Mesenchymal stem cell (in vitro differentiated cells and primary cell): ENCODE results near the gene TNNT2.
A peak's percentile ranks its signal among the peaks of the same experiment; 100 is the strongest.

Experiments
- DNase-seq: peaks from one replicate; pipeline ENCODE4 v3.0.0-alpha.2; 2013
- H2AFZ ChIP-seq: one replicate; pipeline ENCODE4 v1.6.1; 2013; ENCODE audit warnings: low read depth, mild to moderate bottlenecking, control low read depth, inconsistent platforms, low read length, moderate library complexity
- H2AK5ac ChIP-seq: 2 replicates; pipeline ENCODE4 v1.6.1; 2013; ENCODE audit warnings: low read length, moderate library complexity, mild to moderate bottlenecking, inconsistent platforms; ENCODE audit not compliant: severe bottlenecking
- H2BK120ac ChIP-seq: one replicate; pipeline ENCODE4 v1.6.1; 2013; ENCODE audit warnings: low read depth, mild to moderate bottlenecking, inconsistent platforms, low read length, moderate library complexity
- H2BK12ac ChIP-seq, 2 experiments: one replicate each; pipeline ENCODE4 v1.6.1; 2013; ENCODE audit warnings: inconsistent platforms in 2 of 2, low read length in 2 of 2, mild to moderate bottlenecking in 2 of 2, moderate library complexity in 2 of 2, control low read depth in 1 of 2
- H2BK15ac ChIP-seq: one replicate; pipeline ENCODE4 v1.6.1; 2013; ENCODE audit warnings: mild to moderate bottlenecking, low read depth, inconsistent platforms; ENCODE audit not compliant: poor library complexity, severe bottlenecking
- H2BK5ac ChIP-seq: 2 replicates; pipeline ENCODE4 v1.6.1; 2013; ENCODE audit warnings: low read depth, mild to moderate bottlenecking, low read length, control low read depth, inconsistent platforms; ENCODE audit not compliant: poor library complexity, severe bottlenecking
- H3K14ac ChIP-seq, 2 experiments: one replicate each; pipeline ENCODE4 v1.6.1; 2013; ENCODE audit warnings: inconsistent platforms in 2 of 2, low read length in 2 of 2, control low read depth in 1 of 2, mild to moderate bottlenecking in 1 of 2, moderate library complexity in 1 of 2
- H3K18ac ChIP-seq, 2 experiments: one replicate each; pipeline ENCODE4 v1.6.1; 2013; ENCODE audit warnings: inconsistent platforms in 2 of 2, low read length in 2 of 2, control low read depth in 1 of 2, low read depth in 1 of 2, mild to moderate bottlenecking in 1 of 2
- H3K23ac ChIP-seq, 2 experiments: one replicate each; pipeline ENCODE4 v1.6.1; 2013; ENCODE audit warnings: inconsistent platforms in 2 of 2, low read length in 2 of 2, mild to moderate bottlenecking in 2 of 2, moderate library complexity in 2 of 2, control low read depth in 1 of 2
- H3K27ac ChIP-seq: 2 replicates; pipeline ENCODE4 v1.5.1; 2013; ENCODE audit warnings: mild to moderate bottlenecking, moderate library complexity, low read length, control low read depth, inconsistent platforms; ENCODE audit not compliant: poor library complexity, severe bottlenecking
- H3K27me3 ChIP-seq, 2 experiments: 2 replicates each; pipeline versions ENCODE4 v1.6.1 to v1.7.0; 2013; ENCODE audit warnings: low read length in 2 of 2, mild to moderate bottlenecking in 2 of 2, moderate library complexity in 2 of 2, control low read depth in 1 of 2, inconsistent platforms in 1 of 2; ENCODE audit not compliant: control insufficient read depth in 1 of 2, insufficient read depth in 1 of 2
- H3K36me3 ChIP-seq, 2 experiments: 2 replicates each; pipeline versions ENCODE4 v1.6.1 to v1.7.0; 2013; ENCODE audit warnings: low read length in 2 of 2, control low read depth in 1 of 2, inconsistent platforms in 1 of 2, low read depth in 1 of 2, mild to moderate bottlenecking in 1 of 2; ENCODE audit not compliant: insufficient read depth in 2 of 2, control insufficient read depth in 1 of 2
- H3K4ac ChIP-seq, 2 experiments: one replicate each; pipeline ENCODE4 v1.6.1; 2013; ENCODE audit warnings: inconsistent platforms in 2 of 2, low read length in 2 of 2, mild to moderate bottlenecking in 2 of 2, moderate library complexity in 2 of 2, control low read depth in 1 of 2, low read depth in 1 of 2
- H3K4me1 ChIP-seq: 2 replicates; pipeline ENCODE4 v1.6.1; 2013; ENCODE audit warnings: low read depth, low read length, control low read depth; ENCODE audit not compliant: control insufficient read depth, insufficient read depth
- H3K4me2 ChIP-seq: 2 replicates; pipeline ENCODE4 v1.6.1; 2013; ENCODE audit warnings: low read length, mild to moderate bottlenecking, inconsistent platforms; ENCODE audit not compliant: poor library complexity, severe bottlenecking
- H3K4me3 ChIP-seq, 2 experiments: 2 replicates each; pipeline versions ENCODE4 v1.5.1 to v1.7.0; 2013; ENCODE audit warnings: low read length in 2 of 2, mild to moderate bottlenecking in 2 of 2, control low read depth in 1 of 2, low read depth in 1 of 2; ENCODE audit not compliant: insufficient read depth in 1 of 2
- H3K79me1 ChIP-seq: replicated peaks from 2 replicates; pipeline ENCODE4 v1.6.1; 2013; ENCODE audit warnings: mild to moderate bottlenecking, control low read depth, low read length, inconsistent platforms; ENCODE audit not compliant: poor library complexity, severe bottlenecking
- H3K9ac ChIP-seq: 2 replicates; pipeline ENCODE4 v1.7.0; 2013; ENCODE audit warnings: mild to moderate bottlenecking, low read length, moderate library complexity
- H3K9me3 ChIP-seq: 2 replicates; pipeline ENCODE4 v1.7.0; 2013; ENCODE audit warnings: mild to moderate bottlenecking, low read length; ENCODE audit not compliant: control insufficient read depth
- H4K8ac ChIP-seq: one replicate; pipeline ENCODE4 v1.6.1; 2013; ENCODE audit warnings: inconsistent platforms, mild to moderate bottlenecking, low read length, moderate library complexity
- H4K91ac ChIP-seq: one replicate; pipeline ENCODE4 v1.6.1; 2013; ENCODE audit warnings: mild to moderate bottlenecking, low read length, inconsistent platforms
- WGBS: methylation state at CpG from one replicate; pipeline ENCODE4 v1.1.7; 2013; ENCODE audit warnings: mixed read lengths; 5-methylcytosine and 5-hydroxymethylcytosine counted together

TNNT2 gene

DNA sequence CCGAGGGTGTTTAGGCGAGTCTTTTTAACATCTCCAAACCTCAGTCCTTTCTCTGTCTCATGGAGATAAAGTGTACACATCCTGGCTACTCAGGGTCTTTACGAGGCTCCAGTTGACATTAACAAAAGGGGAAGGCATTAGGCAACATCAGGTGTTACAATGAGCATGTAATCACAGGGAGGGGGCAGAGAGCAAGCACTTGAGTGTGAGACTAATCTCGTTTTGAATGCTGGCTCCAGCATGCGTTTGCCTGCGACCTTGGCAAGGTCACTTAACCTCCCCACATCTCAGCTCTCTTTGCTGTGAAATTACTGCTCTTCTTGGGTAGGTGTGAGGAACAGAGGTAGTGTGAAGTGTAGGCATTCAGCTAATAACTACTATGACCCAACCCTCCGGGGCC, 3.1 kb downstream of the TNNT2 start:
- no peak overlapping the region for H4K91ac ChIP-seq
- H3K9ac ChIP-seq, result no peak overlapping the region
- no peak overlapping the region for H2BK15ac ChIP-seq
- H3K18ac ChIP-seq, result no peak overlapping the region
- DNase-seq, result no peak
- no peak overlapping the region for H2BK5ac ChIP-seq
- no peaks in the 10 kb centered on the region for H3K79me1 ChIP-seq
- WGBS, result 65% methylated on average over 5 of the region's 7 CpGs
- no peak overlapping the region for H4K8ac ChIP-seq
- H3K27me3 ChIP-seq, result peaks cover 0 to 81% of the 10 kb centered on the region in 2 experiments
- no peak overlapping the region for H3K4ac ChIP-seq
- peaks cover 0 to 20% of the 10 kb centered on the region in 2 experiments for H3K36me3 ChIP-seq
- no peak overlapping the region for H2BK12ac ChIP-seq
- peaks cover 43% of the 10 kb centered on the region for H3K4me1 ChIP-seq
- H3K4me2 ChIP-seq, result no peak overlapping the region
- no peak overlapping the region for H3K23ac ChIP-seq
- H2AFZ ChIP-seq, result no peak overlapping the region
- no peak overlapping the region for H3K4me3 ChIP-seq
- H2BK120ac ChIP-seq, result no peak overlapping the region
- H2AK5ac ChIP-seq, result peak overlapping the region; percentile 63
- H3K9me3 ChIP-seq, result no peaks in the 10 kb centered on the region
- no peak overlapping the region for H3K14ac ChIP-seq
- H3K27ac ChIP-seq, result no peak overlapping the region

- peaks cover 5 to 100% of the 10 kb centered on the region in 2 experiments for H3K27me3 ChIP-seq
- no peak overlapping the region for H4K91ac ChIP-seq
- H3K18ac ChIP-seq, result no peak overlapping the region
- H3K27ac ChIP-seq, result no peak overlapping the region
- H2BK15ac ChIP-seq, result no peak overlapping the region
- H3K9ac ChIP-seq, result no peak overlapping the region
- no peak overlapping the region for H2BK120ac ChIP-seq
- no peaks in the 10 kb centered on the region for H3K79me1 ChIP-seq
- H3K36me3 ChIP-seq, result peaks cover 0 to 41% of the 10 kb centered on the region in 2 experiments
- no peak overlapping the region for H4K8ac ChIP-seq
- H3K23ac ChIP-seq, result no peak overlapping the region
- H3K4me2 ChIP-seq, result no peak overlapping the region
- WGBS, result 66% methylated on average over 6 of the region's 6 CpGs
- H3K9me3 ChIP-seq, result no peaks in the 10 kb centered on the region
- H3K4me1 ChIP-seq, result peaks cover 29% of the 10 kb centered on the region
- no peak overlapping the region for H2AK5ac ChIP-seq
- no peak overlapping the region for H2BK12ac ChIP-seq
- no peak for DNase-seq
- no peak overlapping the region for H3K14ac ChIP-seq
- H2BK5ac ChIP-seq, result no peak overlapping the region
- H3K4ac ChIP-seq, result no peak overlapping the region
- no peak overlapping the region for H2AFZ ChIP-seq
- H3K4me3 ChIP-seq, result no peak overlapping the region
Measured at GRCh38 chr1:201371792-201372191, 5.7 kb downstream of the TNNT2 start.

DNA sequence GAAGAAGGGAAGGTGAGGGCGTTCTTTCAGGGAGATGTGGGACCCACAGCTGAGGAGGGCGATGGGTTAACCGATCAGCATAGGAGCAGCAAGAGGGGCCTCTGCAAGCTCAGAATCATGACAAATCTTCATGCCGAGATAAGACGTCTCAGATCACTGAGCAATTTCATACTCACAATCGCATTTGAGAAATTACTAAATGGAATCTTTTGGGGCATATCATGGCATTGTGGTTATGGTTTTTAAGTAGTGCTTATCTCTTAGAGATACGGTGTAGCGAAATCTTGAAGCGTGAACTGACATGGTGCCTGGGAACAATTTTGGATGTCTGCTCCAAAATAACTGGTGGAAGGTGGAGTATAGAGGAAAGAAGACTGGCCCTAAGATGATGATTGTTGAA, 6.2 kb downstream of the TNNT2 start:
- no peak overlapping the region for H2BK12ac ChIP-seq
- H4K8ac ChIP-seq, result no peak overlapping the region
- no peak overlapping the region for H2BK120ac ChIP-seq
- no peak overlapping the region for H3K14ac ChIP-seq
- no peak overlapping the region for H3K4me3 ChIP-seq
- H3K23ac ChIP-seq, result no peak overlapping the region
- 91% methylated on average over 7 of the region's 9 CpGs for WGBS
- H3K4ac ChIP-seq, result no peak overlapping the region
- peaks cover 5 to 99% of the 10 kb centered on the region in 2 experiments for H3K27me3 ChIP-seq
- H4K91ac ChIP-seq, result no peak overlapping the region
- H2BK15ac ChIP-seq, result no peak overlapping the region
- DNase-seq, result no peak
- H3K36me3 ChIP-seq, result peaks cover 0 to 46% of the 10 kb centered on the region in 2 experiments
- no peaks in the 10 kb centered on the region for H3K79me1 ChIP-seq
- no peaks in the 10 kb centered on the region for H3K9me3 ChIP-seq
- no peak overlapping the region for H2BK5ac ChIP-seq
- H3K4me1 ChIP-seq, result peaks cover 28% of the 10 kb centered on the region
- H3K27ac ChIP-seq, result no peak overlapping the region
- H2AFZ ChIP-seq, result no peak overlapping the region
- no peak overlapping the region for H3K4me2 ChIP-seq
- no peak overlapping the region for H2AK5ac ChIP-seq
- no peak overlapping the region for H3K18ac ChIP-seq
- H3K9ac ChIP-seq, result no peak overlapping the region

DNA sequence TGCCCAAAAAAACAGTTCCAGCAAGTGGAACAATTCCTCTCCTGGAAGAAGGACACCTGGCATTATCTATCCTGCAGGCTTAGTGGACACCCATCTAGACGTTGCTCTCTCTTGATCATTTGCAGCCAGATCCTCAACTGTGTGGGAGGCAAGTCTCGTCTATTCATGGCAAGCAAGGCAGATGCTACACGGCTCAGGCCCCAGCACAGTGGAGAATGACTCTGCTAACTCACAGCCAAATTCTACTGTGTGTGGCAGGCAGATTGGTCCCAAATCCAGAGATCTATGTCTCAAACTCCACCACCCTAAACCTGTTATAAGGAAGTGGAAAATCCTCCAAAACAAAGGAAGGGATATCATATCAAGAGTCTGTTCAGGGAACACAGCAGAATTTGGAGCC, 7.0 kb downstream of the TNNT2 start:
- no peak overlapping the region for H4K8ac ChIP-seq
- no peak overlapping the region for H2AK5ac ChIP-seq
- no peak overlapping the region for H3K23ac ChIP-seq
- peaks cover 0 to 47% of the 10 kb centered on the region in 2 experiments for H3K36me3 ChIP-seq
- no peak overlapping the region for H3K27ac ChIP-seq
- no peak overlapping the region for H2BK12ac ChIP-seq
- no peak overlapping the region for H3K4me3 ChIP-seq
- H3K4me2 ChIP-seq, result no peak overlapping the region
- H2BK15ac ChIP-seq, result no peak overlapping the region
- H3K9ac ChIP-seq, result no peak overlapping the region
- H4K91ac ChIP-seq, result no peak overlapping the region
- WGBS, result 85% methylated on average over 3 of the region's 3 CpGs
- no peak for DNase-seq
- no peaks in the 10 kb centered on the region for H3K9me3 ChIP-seq
- H2BK120ac ChIP-seq, result no peak overlapping the region
- no peak overlapping the region for H3K18ac ChIP-seq
- H3K27me3 ChIP-seq, result peaks cover 5 to 94% of the 10 kb centered on the region in 2 experiments
- H2BK5ac ChIP-seq, result no peak overlapping the region
- H3K79me1 ChIP-seq, result no peaks in the 10 kb centered on the region
- H3K14ac ChIP-seq, result no peak overlapping the region
- peaks cover 21% of the 10 kb centered on the region for H3K4me1 ChIP-seq
- no peak overlapping the region for H3K4ac ChIP-seq
- H2AFZ ChIP-seq, result no peak overlapping the region
